WTC11 (cell line): ENCODE results near the gene ETF1. TPM values are rescaled to one million over a fixed set of nuclear protein-coding genes. Genes with fewer than 3 reads are reported as not detected.

Experiments
- ATAC-seq: fragments of 200-7000 bp; cut with Tn5 transposase; 2 replicates; pipeline ENCODE4 v1.10.0; 2021; ENCODE audit warnings: mild to moderate bottlenecking, moderate library complexity
- CTCF ChIA-PET: fragments of 300-600 bp; sonication (Branson Sonifier 250); formaldehyde crosslinking; loops from one replicate; lab custom pipeline; 2021; ENCODE audit warnings: antibody characterized with exemption; lab: Charles Lee
- POLR2A ChIA-PET: fragments of 350-600 bp; sonication (Branson Sonifier 250); formaldehyde crosslinking; loops from one replicate; lab custom pipeline; 2021; ENCODE audit warnings: antibody characterized with exemption; lab: Charles Lee
- DNase-seq: peaks from one replicate; pipeline ENCODE4 v3.0.0; 2021; ENCODE audit warnings: low spot score
- H3K27ac Mint-ChIP-seq: 2 replicates; pipeline ENCODE4 v1.8.0; 2021; ENCODE audit warnings: mixed read lengths
- H3K27me3 Mint-ChIP-seq: 2 replicates; pipeline ENCODE4 v1.8.0; 2021; ENCODE audit warnings: low read depth, mild to moderate bottlenecking, moderate library complexity, mixed read lengths
- H3K36me3 Mint-ChIP-seq: 2 replicates; pipeline ENCODE4 v1.8.0; 2021; ENCODE audit warnings: mixed read lengths
- H3K4me1 Mint-ChIP-seq: 2 replicates; pipeline ENCODE4 v1.8.0; 2022; ENCODE audit warnings: mixed read lengths
- H3K4me3 Mint-ChIP-seq: 2 replicates; pipeline ENCODE4 v1.8.0; 2021; ENCODE audit warnings: mild to moderate bottlenecking, moderate library complexity, mixed read lengths
- H3K9me3 Mint-ChIP-seq: 2 replicates; pipeline ENCODE4 v1.8.0; 2021; ENCODE audit warnings: mixed read lengths
- E2F1 ChIP-seq: sonication (generic); formaldehyde crosslinking; IDR thresholded peaks from 2 replicates; pipeline ENCODE4 v1.8.0; 2022; ENCODE audit warnings: mild to moderate bottlenecking, missing genetic modification reagents
- ELF4 ChIP-seq: sonication (generic); formaldehyde crosslinking; IDR thresholded peaks from 2 replicates; pipeline ENCODE4 v1.8.1; 2022; ENCODE audit warnings: low read depth, mild to moderate bottlenecking, moderate library complexity, missing genetic modification reagents
- FOXP1 ChIP-seq: sonication (generic); formaldehyde crosslinking; IDR thresholded peaks from 2 replicates; pipeline ENCODE4 v1.8.0; 2022; ENCODE audit warnings: missing genetic modification reagents, mild to moderate bottlenecking, moderate library complexity, borderline replicate concordance
- FOXP4 ChIP-seq: sonication (generic); formaldehyde crosslinking; IDR thresholded peaks from 2 replicates; pipeline ENCODE4 v1.8.0; 2022; ENCODE audit warnings: mild to moderate bottlenecking, missing genetic modification reagents
- JAZF1 ChIP-seq: fragments of 250-450 bp; sonication (Bioruptor Pico); IDR thresholded peaks from 2 replicates; pipeline ENCODE4 v1.9.0; 2021; ENCODE audit warnings: moderate library complexity, mild to moderate bottlenecking, inconsistent platforms
- NFATC4 ChIP-seq: fragments of 250-450 bp; sonication (Bioruptor Pico); IDR thresholded peaks from 2 replicates; pipeline ENCODE4 v1.9.0; 2021; ENCODE audit warnings: mild to moderate bottlenecking
- NR2C2 ChIP-seq: sonication (generic); formaldehyde crosslinking; IDR thresholded peaks from 2 replicates; pipeline ENCODE4 v1.8.0; 2022; ENCODE audit warnings: mild to moderate bottlenecking, missing genetic modification reagents
- NR3C1 ChIP-seq: sonication (generic); formaldehyde crosslinking; conservative IDR thresholded peaks from 2 replicates; pipeline ENCODE4 v1.8.1; 2023; ENCODE audit warnings: low read depth, mild to moderate bottlenecking, missing genetic modification reagents
- RELA ChIP-seq: sonication (generic); formaldehyde crosslinking; IDR thresholded peaks from 2 replicates; pipeline ENCODE4 v1.8.1; 2022; ENCODE audit warnings: missing genetic modification reagents, mild to moderate bottlenecking, borderline replicate concordance
- TEAD1 ChIP-seq: sonication (generic); formaldehyde crosslinking; IDR thresholded peaks from 2 replicates; pipeline ENCODE4 v1.8.0; 2022; ENCODE audit warnings: mild to moderate bottlenecking, missing genetic modification reagents
- TEAD4 ChIP-seq: sonication (generic); formaldehyde crosslinking; IDR thresholded peaks from 2 replicates; pipeline ENCODE4 v1.8.0; 2022; ENCODE audit warnings: mild to moderate bottlenecking, missing genetic modification reagents
- USF2 ChIP-seq: sonication (generic); formaldehyde crosslinking; IDR thresholded peaks from 2 replicates; pipeline ENCODE4 v1.8.1; 2023; ENCODE audit warnings: mild to moderate bottlenecking, missing genetic modification reagents, moderate library complexity
- ZBTB21 ChIP-seq: sonication (generic); formaldehyde crosslinking; IDR thresholded peaks from 2 replicates; pipeline ENCODE4 v1.8.1; 2023; ENCODE audit warnings: mild to moderate bottlenecking, missing genetic modification reagents, borderline replicate concordance
- ZNF219 ChIP-seq: sonication (generic); formaldehyde crosslinking; IDR thresholded peaks from 2 replicates; pipeline ENCODE4 v1.8.0; 2023; ENCODE audit warnings: missing genetic modification reagents, mild to moderate bottlenecking, borderline replicate concordance
- ZNF416 ChIP-seq: fragments of 250-450 bp; sonication (Bioruptor Pico); IDR thresholded peaks from 2 replicates; pipeline ENCODE4 v1.9.0; 2021; ENCODE audit warnings: mild to moderate bottlenecking, inconsistent platforms
- ZNF423 ChIP-seq: fragments of 250-450 bp; sonication (Bioruptor Pico); IDR thresholded peaks from 2 replicates; pipeline ENCODE4 v2.1.2; 2022; ENCODE audit warnings: mild to moderate bottlenecking, moderate library complexity
- ZNF532 ChIP-seq: fragments of 250-450 bp; sonication (Bioruptor Pico); IDR thresholded peaks from 2 replicates; pipeline ENCODE4 v1.9.0; 2021; ENCODE audit warnings: mild to moderate bottlenecking, borderline replicate concordance
- ZNF671 ChIP-seq: fragments of 250-450 bp; sonication (Bioruptor Pico); IDR thresholded peaks from 2 replicates; pipeline ENCODE4 v1.8.0; 2021; ENCODE audit warnings: mild to moderate bottlenecking
- total RNA-seq: library from RNA; stranded (reverse); gene quantifications from 3 replicates; pipeline ENCODE4 v1.2.3, GENCODE V29; 2021
- TF ChIP-seq, protein P1 (sequence below): fragments of 250-450 bp; sonication (Bioruptor Pico); IDR thresholded peaks from 2 replicates; pipeline ENCODE4 v1.9.0; 2021; ENCODE audit warnings: moderate library complexity, mild to moderate bottlenecking, inconsistent platforms, borderline replicate concordance
- TF ChIP-seq, protein P2 (sequence below): sonication (generic); formaldehyde crosslinking; IDR thresholded peaks from 2 replicates; pipeline ENCODE4 v1.8.1; 2022; ENCODE audit warnings: mild to moderate bottlenecking, moderate library complexity, missing genetic modification reagents
- TF ChIP-seq, protein P3 (sequence below): sonication (generic); formaldehyde crosslinking; IDR thresholded peaks from 2 replicates; pipeline ENCODE4 v1.8.0; 2023; ENCODE audit warnings: missing genetic modification reagents, mild to moderate bottlenecking, borderline replicate concordance

Gene ETF1
- total RNA-seq, 1 experiment from 2014 or later = 137 TPM

- Mint-ChIP-seq H3K27me3 (no peaks in the 10 kb centered on the region), H3K36me3 (peaks cover 90% of the 10 kb centered on the region), H3K27ac (peak overlapping the region; percentile 18; the same call in 1 of the 2 replicates), H3K4me1 (no peaks in the 10 kb centered on the region), H3K9me3 (no peaks in the 10 kb centered on the region), H3K4me3 (no peak overlapping the region)
- TF ChIP-seq ZNF532 (CRISPR knock-in tag) (no peak), RELA (CRISPR knock-in tag) (no peak), NR3C1 (CRISPR knock-in tag) (no peak), NR2C2 (CRISPR knock-in tag) (no peak), USF2 (CRISPR knock-in tag) (no peak), TEAD1 (CRISPR knock-in tag) (no peak), ZBTB21 (no peak), ELF4 (CRISPR knock-in tag) (no peak), ZNF219 (no peak), ZNF416 (CRISPR knock-in tag) (no peak), FOXP4 (CRISPR knock-in tag) (no peak)
- TF ChIP-seq, protein P1, sequence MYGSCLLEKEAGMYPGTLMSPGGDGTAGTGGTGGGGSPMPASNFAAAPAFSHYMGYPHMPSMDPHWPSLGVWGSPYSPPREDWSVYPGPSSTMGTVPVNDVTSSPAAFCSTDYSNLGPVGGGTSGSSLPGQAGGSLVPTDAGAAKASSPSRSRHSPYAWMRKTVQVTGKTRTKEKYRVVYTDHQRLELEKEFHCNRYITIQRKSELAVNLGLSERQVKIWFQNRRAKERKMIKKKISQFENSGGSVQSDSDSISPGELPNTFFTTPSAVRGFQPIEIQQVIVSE (CRISPR knock-in tag) = no peak
- TF ChIP-seq, protein P2, sequence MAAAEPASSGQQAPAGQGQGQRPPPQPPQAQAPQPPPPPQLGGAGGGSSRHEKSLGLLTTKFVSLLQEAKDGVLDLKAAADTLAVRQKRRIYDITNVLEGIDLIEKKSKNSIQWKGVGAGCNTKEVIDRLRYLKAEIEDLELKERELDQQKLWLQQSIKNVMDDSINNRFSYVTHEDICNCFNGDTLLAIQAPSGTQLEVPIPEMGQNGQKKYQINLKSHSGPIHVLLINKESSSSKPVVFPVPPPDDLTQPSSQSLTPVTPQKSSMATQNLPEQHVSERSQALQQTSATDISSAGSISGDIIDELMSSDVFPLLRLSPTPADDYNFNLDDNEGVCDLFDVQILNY (CRISPR knock-in tag) = no peak
- ATAC-seq (no peak), DNase-seq (no peak)
- ChIA-PET POLR2A (no interaction called here), CTCF (interaction anchor here (0.6 kb wide), 1 partner anchor 55 kb away, joined by 3 read pairs; no protein-coding TSS in a partner anchor)
These were observed 16.9 kb upstream of the ETF1 start for GRCh38 chr5:138559937-138560336.

- POLR2A ChIA-PET = interaction anchor here (0.6 kb wide), 1 partner anchor 15 kb away, joined by 4 read pairs; the partner anchor contains the start of gene ETF1
- no peak overlapping the region for H3K4me3 Mint-ChIP-seq
- no peaks in the 10 kb centered on the region for H3K4me1 Mint-ChIP-seq
- H3K36me3 Mint-ChIP-seq = peaks cover 88% of the 10 kb centered on the region
- no peaks in the 10 kb centered on the region for H3K27me3 Mint-ChIP-seq
- DNase-seq (no peak), ATAC-seq (no peak)
- CTCF ChIA-PET = no interaction called here
- no peaks in the 10 kb centered on the region for H3K9me3 Mint-ChIP-seq
- no peak overlapping the region for H3K27ac Mint-ChIP-seq
- TF ChIP-seq TEAD4 (CRISPR knock-in tag) (no peak), RELA (CRISPR knock-in tag) (no peak), NFATC4 (CRISPR knock-in tag) (no peak), FOXP1 (no peak), ZNF423 (no peak), ZNF671 (CRISPR knock-in tag) (no peak), E2F1 (CRISPR knock-in tag) (no peak), JAZF1 (CRISPR knock-in tag) (no peak)
- TF ChIP-seq, protein P3, sequence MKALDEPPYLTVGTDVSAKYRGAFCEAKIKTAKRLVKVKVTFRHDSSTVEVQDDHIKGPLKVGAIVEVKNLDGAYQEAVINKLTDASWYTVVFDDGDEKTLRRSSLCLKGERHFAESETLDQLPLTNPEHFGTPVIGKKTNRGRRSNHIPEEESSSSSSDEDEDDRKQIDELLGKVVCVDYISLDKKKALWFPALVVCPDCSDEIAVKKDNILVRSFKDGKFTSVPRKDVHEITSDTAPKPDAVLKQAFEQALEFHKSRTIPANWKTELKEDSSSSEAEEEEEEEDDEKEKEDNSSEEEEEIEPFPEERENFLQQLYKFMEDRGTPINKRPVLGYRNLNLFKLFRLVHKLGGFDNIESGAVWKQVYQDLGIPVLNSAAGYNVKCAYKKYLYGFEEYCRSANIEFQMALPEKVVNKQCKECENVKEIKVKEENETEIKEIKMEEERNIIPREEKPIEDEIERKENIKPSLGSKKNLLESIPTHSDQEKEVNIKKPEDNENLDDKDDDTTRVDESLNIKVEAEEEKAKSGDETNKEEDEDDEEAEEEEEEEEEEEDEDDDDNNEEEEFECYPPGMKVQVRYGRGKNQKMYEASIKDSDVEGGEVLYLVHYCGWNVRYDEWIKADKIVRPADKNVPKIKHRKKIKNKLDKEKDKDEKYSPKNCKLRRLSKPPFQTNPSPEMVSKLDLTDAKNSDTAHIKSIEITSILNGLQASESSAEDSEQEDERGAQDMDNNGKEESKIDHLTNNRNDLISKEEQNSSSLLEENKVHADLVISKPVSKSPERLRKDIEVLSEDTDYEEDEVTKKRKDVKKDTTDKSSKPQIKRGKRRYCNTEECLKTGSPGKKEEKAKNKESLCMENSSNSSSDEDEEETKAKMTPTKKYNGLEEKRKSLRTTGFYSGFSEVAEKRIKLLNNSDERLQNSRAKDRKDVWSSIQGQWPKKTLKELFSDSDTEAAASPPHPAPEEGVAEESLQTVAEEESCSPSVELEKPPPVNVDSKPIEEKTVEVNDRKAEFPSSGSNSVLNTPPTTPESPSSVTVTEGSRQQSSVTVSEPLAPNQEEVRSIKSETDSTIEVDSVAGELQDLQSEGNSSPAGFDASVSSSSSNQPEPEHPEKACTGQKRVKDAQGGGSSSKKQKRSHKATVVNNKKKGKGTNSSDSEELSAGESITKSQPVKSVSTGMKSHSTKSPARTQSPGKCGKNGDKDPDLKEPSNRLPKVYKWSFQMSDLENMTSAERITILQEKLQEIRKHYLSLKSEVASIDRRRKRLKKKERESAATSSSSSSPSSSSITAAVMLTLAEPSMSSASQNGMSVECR (CRISPR knock-in tag) = no peak
These were observed 14.6 kb upstream of the ETF1 start for GRCh38 chr5:138557677-138558076.
